ENCODE data around the gene TUBG1.

DNA sequence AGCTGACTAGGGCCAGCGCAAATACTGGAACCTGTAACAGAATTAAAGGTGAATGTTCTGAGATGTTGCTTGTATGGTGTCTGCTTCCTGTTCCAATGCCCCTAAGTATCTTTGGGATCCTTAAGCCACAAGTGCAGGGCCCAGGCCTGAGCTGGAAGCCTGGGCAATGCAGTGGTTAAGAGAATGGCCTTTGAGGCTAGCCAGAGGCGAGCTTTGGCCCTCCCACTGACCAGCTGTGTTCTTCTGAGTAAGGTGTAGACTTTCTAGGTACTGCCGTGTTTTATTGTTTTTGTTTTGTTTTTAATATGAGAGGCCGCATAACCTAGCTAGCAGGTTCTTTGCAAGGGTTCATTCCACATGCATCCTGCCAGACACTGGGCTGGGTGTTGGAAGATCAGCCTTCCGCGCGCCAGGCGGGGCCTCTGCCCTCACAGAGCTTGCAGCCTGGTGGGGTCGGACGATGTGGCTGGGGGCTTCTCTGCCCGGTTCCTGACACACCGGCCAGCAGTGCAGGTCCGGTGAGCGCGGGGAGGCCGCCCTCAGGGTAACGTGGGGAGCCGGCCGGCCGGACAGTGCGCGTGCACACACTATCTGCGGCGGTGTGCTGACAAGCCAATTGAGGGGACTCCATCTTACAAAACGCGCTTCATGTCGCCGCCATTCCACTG is 43.1 kb upstream of the TUBG1 start:
- TF ChIP-seq, protein P1, sequence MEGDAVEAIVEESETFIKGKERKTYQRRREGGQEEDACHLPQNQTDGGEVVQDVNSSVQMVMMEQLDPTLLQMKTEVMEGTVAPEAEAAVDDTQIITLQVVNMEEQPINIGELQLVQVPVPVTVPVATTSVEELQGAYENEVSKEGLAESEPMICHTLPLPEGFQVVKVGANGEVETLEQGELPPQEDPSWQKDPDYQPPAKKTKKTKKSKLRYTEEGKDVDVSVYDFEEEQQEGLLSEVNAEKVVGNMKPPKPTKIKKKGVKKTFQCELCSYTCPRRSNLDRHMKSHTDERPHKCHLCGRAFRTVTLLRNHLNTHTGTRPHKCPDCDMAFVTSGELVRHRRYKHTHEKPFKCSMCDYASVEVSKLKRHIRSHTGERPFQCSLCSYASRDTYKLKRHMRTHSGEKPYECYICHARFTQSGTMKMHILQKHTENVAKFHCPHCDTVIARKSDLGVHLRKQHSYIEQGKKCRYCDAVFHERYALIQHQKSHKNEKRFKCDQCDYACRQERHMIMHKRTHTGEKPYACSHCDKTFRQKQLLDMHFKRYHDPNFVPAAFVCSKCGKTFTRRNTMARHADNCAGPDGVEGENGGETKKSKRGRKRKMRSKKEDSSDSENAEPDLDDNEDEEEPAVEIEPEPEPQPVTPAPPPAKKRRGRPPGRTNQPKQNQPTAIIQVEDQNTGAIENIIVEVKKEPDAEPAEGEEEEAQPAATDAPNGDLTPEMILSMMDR (IDR thresholded peaks at IDR 0.05 in 8 of 11, conservative IDR thresholded peaks at IDR 0.05 in 3 of 11), result no peak
- no peak for TF ChIP-seq POLR2AphosphoS5 (IDR thresholded peaks at IDR 0.05)
- TF ChIP-seq POLR2A (IDR thresholded peaks at IDR 0.05), result no peak

Data from spleen (tissue), 7 donors.